GM19463 (cell line): ENCODE results near the gene ACVR1C.

Experiments
- ATAC-seq: cut with Tn5 transposase; IDR thresholded peaks from one replicate; pipeline ENCODE4 v1.9.1; 2021; ENCODE audit warnings: mild to moderate bottlenecking, moderate library complexity; ENCODE audit not compliant: unreplicated experiment

The ACVR1C gene

DNA sequence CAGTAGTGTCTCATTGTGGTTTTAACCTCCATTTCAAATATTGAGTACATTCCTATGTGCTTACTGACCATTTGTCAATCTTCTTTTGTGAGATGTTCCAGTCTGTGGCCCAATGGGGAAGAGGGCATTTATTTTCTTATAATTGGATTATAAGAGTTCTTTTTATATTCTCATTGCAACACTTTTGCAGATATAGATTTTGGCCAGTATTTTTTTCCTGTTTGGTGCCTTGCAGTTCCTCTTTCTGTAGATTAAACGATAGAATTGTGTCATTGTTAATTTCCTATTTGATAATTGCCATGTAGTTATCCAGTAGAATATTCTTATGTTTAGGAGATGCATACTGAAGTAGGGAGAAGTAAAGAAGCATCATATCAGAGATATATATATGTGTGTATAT lies 128.3 kb downstream of the ACVR1C start:
- ATAC-seq = no peak

DNA sequence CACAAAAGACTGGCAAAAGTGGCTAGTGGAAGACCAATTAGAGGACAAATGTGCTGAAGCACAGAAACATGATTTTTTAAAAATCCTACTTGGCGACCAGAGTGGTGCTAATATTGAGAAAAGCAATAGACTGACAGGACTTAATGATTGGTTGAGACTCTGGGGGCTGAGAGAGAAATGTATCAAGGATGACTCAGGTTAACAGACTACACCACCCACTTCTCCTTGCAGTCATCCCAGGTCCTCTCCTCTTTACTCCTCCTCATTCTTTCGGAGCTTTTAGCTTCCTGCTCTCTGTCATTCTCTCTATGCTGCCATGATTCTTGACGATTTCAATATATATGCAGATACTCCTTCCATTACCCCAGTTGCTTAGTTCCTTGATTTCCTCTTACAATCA lies 130.2 kb downstream of the ACVR1C start:
- no peak for ATAC-seq

DNA sequence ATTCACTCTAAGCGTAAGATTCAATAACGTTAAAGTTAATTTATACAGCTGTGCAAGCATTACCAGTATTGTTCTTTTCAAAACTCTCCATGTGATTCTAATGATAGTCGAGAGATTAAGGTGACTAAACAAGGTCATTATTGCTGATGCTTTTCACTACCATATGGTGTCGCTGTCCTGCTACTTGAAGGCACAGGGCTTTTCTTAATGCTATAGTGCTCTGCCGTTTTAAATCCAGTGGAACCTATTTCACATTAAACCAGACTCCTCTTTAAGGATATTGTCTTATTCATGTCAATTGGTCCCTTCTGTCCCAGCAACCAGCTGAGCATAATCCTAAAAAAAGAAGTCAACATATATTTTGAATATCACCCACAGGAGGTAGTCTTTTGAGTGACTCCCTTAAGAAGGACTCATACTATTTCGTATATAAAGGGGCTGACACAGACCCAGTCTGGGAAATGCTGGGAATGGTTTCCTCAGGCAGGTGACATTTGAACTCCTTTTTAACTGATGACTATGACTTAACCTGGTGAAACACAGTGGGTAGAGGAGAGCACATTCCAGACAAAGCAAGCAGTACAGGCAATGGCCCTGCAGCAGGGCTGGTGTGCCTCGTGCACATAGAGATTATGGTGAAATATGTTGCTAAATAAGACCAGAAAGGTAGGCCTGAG lies 130.9 kb downstream of the ACVR1C start:
- peak; percentile 78 for ATAC-seq

DNA sequence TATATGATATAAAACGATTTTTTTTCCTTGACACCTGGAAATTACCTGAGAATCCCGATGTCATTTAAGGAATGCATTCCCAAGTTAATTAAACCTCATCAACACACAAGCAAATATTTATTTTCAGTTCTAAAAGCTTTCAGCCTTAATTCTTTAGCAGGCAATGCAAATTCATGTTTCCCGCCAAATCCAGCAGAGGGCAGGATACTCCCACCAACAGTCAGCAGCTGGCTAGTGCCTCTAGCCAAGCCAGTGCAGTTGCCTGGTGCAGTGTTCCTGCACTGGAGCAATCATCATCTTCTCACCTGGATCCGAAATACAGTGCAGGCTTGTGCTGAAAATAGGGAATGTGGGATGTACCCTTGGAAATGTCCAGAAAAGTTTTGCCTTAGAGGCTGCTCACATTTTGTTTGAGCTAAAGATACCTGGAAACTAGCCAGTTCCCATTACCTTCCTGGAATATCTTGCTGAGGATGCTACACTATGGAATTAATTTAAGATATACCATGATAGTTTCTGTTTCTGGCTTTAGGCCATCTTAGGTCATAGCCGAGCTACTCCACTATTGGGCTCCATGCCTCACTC lies 136.4 kb downstream of the ACVR1C start:
- peak; percentile 93 for ATAC-seq

DNA sequence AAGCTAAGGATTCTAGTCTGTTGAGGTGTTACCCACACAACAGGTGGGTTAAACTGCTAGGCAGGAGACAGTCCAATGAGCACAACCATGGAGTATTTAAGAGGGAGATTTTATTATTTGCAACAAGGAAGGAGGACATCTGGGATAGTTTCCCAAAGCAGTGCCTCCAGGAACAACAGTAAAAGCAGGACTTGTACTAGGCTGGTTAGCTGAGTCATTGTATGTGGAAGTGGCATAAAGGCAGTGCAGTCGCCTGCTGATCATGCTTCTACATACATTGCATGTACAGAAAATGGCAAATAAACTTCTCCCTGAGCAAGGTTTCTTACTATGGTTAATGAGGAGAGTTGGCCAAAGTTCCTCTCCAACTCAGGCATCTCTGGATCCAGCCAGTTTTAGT lies 138.7 kb downstream of the ACVR1C start:
- no peak for ATAC-seq

DNA sequence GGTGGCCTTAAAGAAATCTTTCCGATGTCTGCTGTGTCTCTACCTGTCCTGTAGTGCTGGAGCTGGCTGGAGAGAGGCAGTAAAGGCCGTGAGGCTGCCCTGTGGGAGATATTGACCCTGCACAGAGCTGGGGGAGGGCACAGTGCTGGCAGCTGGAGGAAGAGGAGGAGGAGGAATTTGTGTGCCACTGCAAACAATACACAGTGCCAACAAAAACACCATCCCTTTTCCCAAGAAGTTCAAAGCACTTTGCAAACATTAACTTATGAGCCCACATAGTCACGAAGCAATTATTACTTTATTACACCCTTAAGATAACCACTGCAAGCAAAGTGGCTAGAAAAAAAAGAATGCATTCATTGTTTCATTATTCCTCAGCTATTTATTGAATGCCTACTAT lies 139.8 kb downstream of the ACVR1C start:
- no peak for ATAC-seq

DNA sequence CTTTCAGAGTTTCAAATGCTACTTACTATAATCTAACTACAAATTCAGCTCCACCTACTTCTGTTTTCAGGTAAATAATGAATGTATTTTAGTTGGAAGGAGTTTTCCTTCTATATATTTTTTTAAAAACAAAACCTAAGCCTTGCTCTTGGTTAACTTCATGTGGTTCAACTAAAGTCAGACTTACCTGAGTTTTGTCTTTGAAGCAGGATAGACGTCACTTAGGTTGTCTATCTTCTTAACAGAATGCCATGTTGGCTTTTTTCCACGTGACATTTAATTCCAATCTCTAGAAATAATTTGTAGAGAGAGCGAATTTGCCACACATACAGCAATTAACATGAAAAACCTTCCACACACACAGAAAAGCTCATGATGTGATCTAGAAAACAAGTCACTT lies 140.9 kb downstream of the ACVR1C start:
- no peak for ATAC-seq

DNA sequence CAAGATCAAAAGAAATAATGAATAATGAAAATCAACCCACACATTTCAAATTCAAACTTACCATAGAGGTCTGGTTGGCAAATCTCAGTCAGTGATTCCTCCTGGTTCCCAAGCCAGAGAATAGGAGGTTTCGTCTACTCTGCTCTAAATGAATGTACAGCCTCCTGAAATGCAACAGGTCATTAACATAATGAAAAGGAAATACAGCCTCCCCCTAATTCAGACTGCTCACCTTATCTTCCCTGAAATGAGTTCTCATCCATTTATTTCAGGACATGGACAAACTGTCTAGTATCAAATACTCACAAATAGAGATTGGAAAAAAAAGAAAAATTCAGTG lies 141.4 kb downstream of the ACVR1C start:
- no peak for ATAC-seq

DNA sequence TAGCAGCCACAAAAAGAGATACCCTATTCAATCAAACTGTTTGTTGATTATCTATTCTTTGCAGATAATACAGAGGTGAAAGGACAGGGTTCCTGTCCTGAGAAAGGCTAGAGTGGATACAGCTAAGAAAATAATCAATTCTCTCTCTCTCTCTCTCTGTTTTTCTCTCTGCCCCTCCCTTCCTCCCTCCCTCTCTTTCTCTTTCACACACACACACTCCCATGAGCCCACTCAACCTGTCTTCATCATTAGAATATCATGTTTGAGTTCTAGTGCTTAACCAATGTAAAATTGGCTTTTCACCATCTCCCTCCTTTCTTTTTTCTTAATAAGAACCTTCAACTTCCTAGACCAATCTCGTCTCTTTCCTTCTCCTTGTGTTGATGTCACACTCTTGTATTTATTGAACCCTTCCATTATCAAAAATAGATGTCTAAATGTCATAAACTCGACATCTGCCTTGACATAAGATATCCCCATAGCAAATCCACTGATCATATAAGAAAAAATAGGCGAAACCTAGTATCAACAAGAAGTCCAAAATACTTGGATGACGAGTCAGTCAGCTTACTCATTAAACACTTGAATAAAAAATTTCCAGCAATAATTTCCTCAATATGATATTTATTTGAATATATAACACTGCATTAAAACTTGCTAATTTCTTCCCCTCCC lies 141.9 kb downstream of the ACVR1C start:
- no peak for ATAC-seq

DNA sequence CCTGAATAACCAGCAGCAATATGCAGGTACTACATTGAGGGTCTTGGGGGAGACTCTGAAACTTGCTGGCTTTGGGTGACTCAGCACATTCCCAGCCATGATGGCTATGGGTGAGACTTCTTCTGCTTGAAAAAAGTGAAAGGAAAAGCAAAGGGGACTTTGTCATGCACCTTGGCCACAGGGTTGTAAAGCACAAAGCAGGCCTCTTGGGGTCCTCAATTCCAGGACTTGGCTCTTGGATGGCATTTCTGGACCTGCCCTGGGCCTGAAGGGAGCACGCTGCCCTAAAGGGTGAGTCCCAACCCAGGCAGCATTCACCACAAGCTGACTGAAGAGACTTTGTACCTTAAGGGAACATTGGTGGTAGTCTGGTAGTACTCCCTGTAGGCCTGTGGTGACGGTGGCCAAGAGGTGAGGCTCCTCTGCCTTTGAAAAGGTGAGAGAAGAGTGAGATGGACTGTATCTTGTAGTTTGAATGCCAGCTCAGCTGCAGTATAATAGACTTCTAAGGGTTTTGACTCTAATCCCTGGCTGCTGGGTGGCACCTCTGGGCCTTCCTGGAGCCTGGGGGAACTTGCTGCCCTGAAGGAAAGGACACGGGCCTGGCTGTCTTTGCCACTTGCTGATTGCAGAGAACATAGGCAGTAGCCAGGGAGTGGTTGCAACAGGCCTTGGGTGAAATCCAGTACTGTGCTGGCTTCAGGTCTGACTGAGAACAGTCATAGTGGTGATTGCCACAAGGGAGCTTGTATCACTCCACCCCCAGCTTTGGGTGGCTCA lies 148.3 kb downstream of the ACVR1C start:
- ATAC-seq = peak; percentile 81

DNA sequence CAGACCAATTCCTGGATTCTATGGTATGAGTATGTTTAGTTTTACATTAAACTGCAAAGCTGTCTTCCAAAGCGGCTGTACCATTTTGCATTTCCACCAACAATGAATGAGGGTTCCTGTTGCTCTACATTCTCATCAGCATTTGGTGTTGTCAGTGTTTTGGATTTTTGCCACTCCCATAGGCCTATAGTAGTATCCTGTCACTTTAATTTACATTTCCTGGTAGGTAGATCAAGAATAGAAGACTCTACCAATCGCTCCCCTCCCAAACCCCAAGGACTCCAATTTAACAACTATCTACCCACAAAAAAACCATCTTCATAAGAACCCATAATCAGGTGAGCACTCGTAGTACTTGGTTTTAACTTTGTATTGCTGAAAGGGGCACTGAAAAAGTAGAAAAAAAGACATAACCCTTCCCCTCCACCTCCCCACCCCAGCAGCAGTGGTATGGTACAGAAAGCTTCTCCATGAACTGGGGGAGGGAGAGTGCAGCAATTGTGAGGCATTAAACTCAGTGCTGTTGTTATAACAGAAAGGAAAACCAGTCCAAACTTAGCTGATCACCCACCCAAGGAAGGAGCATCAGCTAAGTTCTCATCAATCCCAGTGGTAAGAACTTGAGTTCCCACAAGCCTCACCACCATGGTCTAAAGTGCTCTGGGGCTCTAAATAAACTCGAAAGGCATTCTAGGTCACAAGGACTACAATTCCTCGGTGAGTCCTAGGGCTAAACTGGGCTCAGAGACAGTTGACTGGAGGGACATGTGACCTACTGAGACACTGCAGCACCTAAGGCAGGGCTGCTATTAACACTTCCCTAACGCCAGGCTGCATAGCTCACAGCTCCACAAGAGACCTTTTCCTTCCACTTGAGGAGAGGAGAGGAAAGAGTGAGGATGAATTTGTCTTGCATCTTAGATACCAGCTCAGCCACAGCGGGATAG lies 149.3 kb downstream of the ACVR1C start:
- ATAC-seq = peak; percentile 28

DNA sequence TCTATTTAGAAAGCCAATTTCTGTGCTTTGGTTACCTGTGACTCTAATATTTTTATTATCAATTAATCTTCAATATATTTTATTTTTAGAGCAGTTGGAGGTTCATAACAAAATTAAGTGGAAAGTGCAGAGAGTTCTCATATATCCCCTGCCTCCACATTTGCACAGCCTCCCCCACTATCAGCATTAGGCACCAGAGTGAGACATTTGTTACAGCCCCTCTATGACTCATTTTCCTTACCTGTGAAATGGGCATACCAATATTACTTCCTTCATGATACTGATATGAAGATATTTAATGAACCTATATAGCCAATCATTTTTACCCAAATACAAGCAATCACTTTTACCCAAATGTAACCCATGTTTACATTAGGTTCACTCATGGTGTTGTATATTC lies 150.7 kb downstream of the ACVR1C start:
- ATAC-seq = no peak

DNA sequence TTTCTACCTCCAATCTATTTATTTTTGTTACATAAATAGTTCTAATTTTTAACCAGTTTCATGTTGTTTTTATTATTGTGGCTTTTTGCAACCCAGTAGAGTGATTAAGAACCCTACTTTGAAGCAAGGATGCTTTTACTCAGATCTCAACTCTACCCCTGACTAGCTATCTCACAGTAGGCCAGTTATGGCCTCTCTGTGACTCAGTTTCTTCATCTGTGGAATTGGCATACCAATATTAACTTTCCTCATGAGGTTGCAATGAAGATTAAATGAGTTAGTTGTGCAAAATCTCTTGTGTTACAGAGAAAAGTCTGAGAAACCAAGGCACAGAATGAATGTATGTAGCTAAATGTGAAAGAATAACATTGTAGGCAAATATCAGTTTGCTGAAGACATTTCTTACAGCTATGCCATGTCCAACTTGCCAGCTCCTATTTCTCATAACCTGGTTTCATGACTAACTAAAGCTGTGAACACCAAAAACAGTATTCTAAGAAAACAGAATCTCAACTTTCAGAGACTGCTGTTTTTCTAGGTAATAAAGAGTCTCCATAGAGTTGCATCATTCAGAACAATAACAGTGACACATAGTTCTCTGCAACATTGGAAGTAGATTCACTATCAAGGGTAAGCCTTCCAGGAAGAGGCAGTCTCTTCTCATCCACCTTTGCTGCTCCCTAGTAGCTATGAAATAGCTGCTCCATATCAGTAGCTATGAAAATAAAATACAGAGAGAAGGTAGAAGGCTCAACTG lies 151.5 kb downstream of the ACVR1C start:
- no peak for ATAC-seq
